Measurements from ENCODE around the gene CFDP1. TPM values are rescaled to one million over a fixed set of nuclear protein-coding genes. Genes with fewer than 3 reads are reported as not detected.
"Not testable (repeated sequence)": the region's sequence is repeated elsewhere in the genome, so short reads cannot be mapped to it uniquely, and the experiment has no call there.

Gene CFDP1
- total RNA-seq, 3 donors from 2014 or later: 71.9 to 101 (median 72.0) TPM

- H3K4me3 ChIP-seq: no peak overlapping the region
- TF ChIP-seq CTCF (IDR thresholded peaks at IDR 0.05): no peak
- H3K36me3 ChIP-seq (ENCODE audit: low read depth): no peaks in the 10 kb centered on the region
- H3K4me1 ChIP-seq (ENCODE audit: low read depth): peaks cover 11% of the 10 kb centered on the region
- intact Hi-C loops (cut with DNase I, micrococcal nuclease): no loop called here
- DNase-seq: no peak
- H3K9me3 ChIP-seq: no peaks in the 10 kb centered on the region
- ATAC-seq: no peak
Observed at GRCh38 chr16:75272097-75272551, 161.2 kb downstream of the CFDP1 start.

GRCh38 chr16:75271441-75272096, 161.7 kb downstream of the CFDP1 start:
- no peak overlapping the region for H3K4me3 ChIP-seq
- intact Hi-C loops (cut with DNase I, micrococcal nuclease): no loop called here
- no peaks in the 10 kb centered on the region for H3K36me3 ChIP-seq (ENCODE audit: low read depth)
- DNase-seq (no peak), ATAC-seq (no peak)
- no peaks in the 10 kb centered on the region for H3K9me3 ChIP-seq
- peaks cover 11% of the 10 kb centered on the region for H3K4me1 ChIP-seq (ENCODE audit: low read depth)
- TF ChIP-seq CTCF (IDR thresholded peaks at IDR 0.05): no peak

- H3K9me3 ChIP-seq; H3K4me3 ChIP-seq; H3K36me3 ChIP-seq (ENCODE audit: low read depth); intact Hi-C loops (cut with DNase I, micrococcal nuclease); DNase-seq; ATAC-seq: not testable (repeated sequence)
- peaks cover 22% of the 10 kb centered on the region for H3K4me1 ChIP-seq (ENCODE audit: low read depth)
Observed at GRCh38 chr16:75269358-75269757, 163.9 kb downstream of the CFDP1 start.

- intact Hi-C loops (cut with DNase I, micrococcal nuclease): no loop called here
- no peak for TF ChIP-seq CTCF (IDR thresholded peaks at IDR 0.05)
- DNase-seq (peak; percentile 81 to 86 (median 82)), ATAC-seq (peak; percentile 89)
- H3K9me3 ChIP-seq: no peaks in the 10 kb centered on the region
- peaks cover 38% of the 10 kb centered on the region for H3K4me1 ChIP-seq (ENCODE audit: low read depth)
- H3K36me3 ChIP-seq (ENCODE audit: low read depth): no peaks in the 10 kb centered on the region
- H3K4me3 ChIP-seq: no peak overlapping the region
Observed at GRCh38 chr16:75267631-75268264, 165.6 kb downstream of the CFDP1 start.

GRCh38 chr16:75266738-75267630, 166.3 kb downstream of the CFDP1 start:
- no peak overlapping the region for H3K4me3 ChIP-seq
- ATAC-seq (no peak), DNase-seq (peak in 1 of 3 donors; percentile 40)
- H3K36me3 ChIP-seq (ENCODE audit: low read depth): no peaks in the 10 kb centered on the region
- intact Hi-C loops (cut with DNase I, micrococcal nuclease): no loop called here
- peaks cover 44% of the 10 kb centered on the region for H3K4me1 ChIP-seq (ENCODE audit: low read depth)
- TF ChIP-seq CTCF (IDR thresholded peaks at IDR 0.05): no peak
- H3K9me3 ChIP-seq: no peaks in the 10 kb centered on the region
